ENCODE data around the gene VCY1B.
"Not testable (repeated sequence)": the region's sequence is repeated elsewhere in the genome, so short reads cannot be mapped to it uniquely, and the experiment has no call there.

VCY1B gene

GRCh38 chrY:14055927-14056326 is at the start of gene VCY1B:
Gene VCY1B (plus strand): TSS chrY:14056227. CDS start chrY:14056290, 63 bp downstream.
- DNase-seq: not testable (repeated sequence)

- DNase-seq: not testable (repeated sequence)
Measured at GRCh38 chrY:14011916-14012315, 44.1 kb upstream of the VCY1B start.

- DNase-seq: not testable (repeated sequence)
Measured at GRCh38 chrY:14030395-14030794, 25.6 kb upstream of the VCY1B start.

GRCh38 chrY:14085877-14086276 is 29.9 kb downstream of the VCY1B start:
- no peak for DNase-seq

Measured in NCI-H1092 (cell line).